ENCODE measurements around the gene NFIA. TPM values are rescaled to one million over a fixed set of nuclear protein-coding genes. Genes with fewer than 3 reads are reported as not detected.

Gene NFIA
- total RNA-seq, 1 experiment from 2014 or later, result 20.9 TPM

- TF ChIP-seq CTCF (IDR thresholded peaks at IDR 0.05) (no peak), POLR2AphosphoS5 (IDR thresholded peaks at IDR 0.05; ENCODE audit: low read depth, low read length) (no peak), SIN3A (IDR thresholded peaks at IDR 0.05; ENCODE audit: borderline replicate concordance, insufficient read depth, low read depth, low read length) (no peak), REST (IDR thresholded peaks at IDR 0.05; ENCODE audit: insufficient read depth in 1 of 2, low read depth in 2 of 2, low read length in 1 of 2) (no peak), TCF7L2 (IDR thresholded peaks at IDR 0.05; ENCODE audit: low read depth, low read length) (no peak)
- DNase-seq (ENCODE audit: low read depth, low spot score) (no peak), ATAC-seq (no peak)
- ChIA-PET CTCF (no interaction called here), POLR2A (no interaction called here)
- Histone ChIP-seq H3K27me3 (ENCODE audit: control insufficient read depth, insufficient read depth, low read length) (no peaks in the 10 kb centered on the region), H3K4me1 (ENCODE audit: control insufficient read depth, insufficient read depth, low read length) (peaks cover 46% of the 10 kb centered on the region), H3K4me3 (ENCODE audit: low read depth in 2 of 2, low read length in 2 of 2) (peak overlapping the region; percentile 42 to 54), H3K27ac (ENCODE audit: low read length) (peak overlapping the region; percentile 57; the same call in 1 of the 2 replicates), H3K36me3 (ENCODE audit: control insufficient read depth, insufficient read depth, low read length) (no peaks in the 10 kb centered on the region), H3K9me3 (ENCODE audit: control insufficient read depth, insufficient read depth, low read depth, low read length) (no peaks in the 10 kb centered on the region)
- BruUV-seq (replicated peaks), result no TSS peak
- in situ Hi-C loops (cut with HindIII; ENCODE audit: low pct_unique_long_range_greater_than_20kb, low sequenced_read_pairs), result no loop called here
- intact Hi-C loops (cut with micrococcal nuclease; ENCODE audit: unreplicated experiment), result loop anchor here (10.0 kb wide), 1 partner anchor 402 kb away; no protein-coding TSS in a partner anchor
These were observed 29.1 kb upstream of the NFIA start for GRCh38 chr1:61053226-61053711.

GRCh38 chr1:61053712-61054600 lies 28.4 kb upstream of the NFIA start:
- Histone ChIP-seq H3K9me3 (ENCODE audit: control insufficient read depth, insufficient read depth, low read depth, low read length) (no peaks in the 10 kb centered on the region), H3K36me3 (ENCODE audit: control insufficient read depth, insufficient read depth, low read length) (no peaks in the 10 kb centered on the region), H3K4me1 (ENCODE audit: control insufficient read depth, insufficient read depth, low read length) (peaks cover 46% of the 10 kb centered on the region), H3K4me3 (ENCODE audit: low read depth in 2 of 2, low read length in 2 of 2) (peak overlapping the region; percentile 42 to 54), H3K27me3 (ENCODE audit: control insufficient read depth, insufficient read depth, low read length) (no peaks in the 10 kb centered on the region), H3K27ac (ENCODE audit: low read length) (peak overlapping the region; percentile 57; the same call in 1 of the 2 replicates)
- ATAC-seq (no peak), DNase-seq (ENCODE audit: low read depth, low spot score) (no peak)
- no TSS peak for BruUV-seq (replicated peaks)
- in situ Hi-C loops (cut with HindIII; ENCODE audit: low pct_unique_long_range_greater_than_20kb, low sequenced_read_pairs), result no loop called here
- ChIA-PET POLR2A (no interaction called here), CTCF (no interaction called here)
- TF ChIP-seq POLR2AphosphoS5 (IDR thresholded peaks at IDR 0.05; ENCODE audit: low read depth, low read length), result no peak
- no peak for TF ChIP-seq TCF7L2 (IDR thresholded peaks at IDR 0.05; ENCODE audit: low read depth, low read length)
- no peak for TF ChIP-seq REST (IDR thresholded peaks at IDR 0.05; ENCODE audit: insufficient read depth in 1 of 2, low read depth in 2 of 2, low read length in 1 of 2)
- TF ChIP-seq SIN3A (IDR thresholded peaks at IDR 0.05; ENCODE audit: borderline replicate concordance, insufficient read depth, low read depth, low read length), result no peak
- TF ChIP-seq CTCF (IDR thresholded peaks at IDR 0.05), result no peak
- intact Hi-C loops (cut with micrococcal nuclease; ENCODE audit: unreplicated experiment), result loop anchor here (10.0 kb wide), 1 partner anchor 401 kb away; no protein-coding TSS in a partner anchor

All from Panc1 (cell line).